Choroid plexus epithelial cell (primary cell): ENCODE results near the gene NBEAL1.

ENCODE experiments used
- DNase-seq: peaks from one replicate; pipeline ENCODE4 v3.0.0-alpha.2; 2010; ENCODE audit warnings: low read depth
- H3K4me3 ChIP-seq: 2 replicates; pipeline ENCODE4 v1.5.1; 2011; ENCODE audit warnings: low read depth, mild to moderate bottlenecking, control low read depth, low read length, moderate library complexity
- TF ChIP-seq, protein P1 (sequence below): conservative IDR thresholded peaks from 2 replicates; pipeline ENCODE4 v1.5.1; 2011; ENCODE audit warnings: low read depth, mild to moderate bottlenecking, control low read depth, inconsistent platforms, low read length, moderate library complexity

The NBEAL1 gene

DNA sequence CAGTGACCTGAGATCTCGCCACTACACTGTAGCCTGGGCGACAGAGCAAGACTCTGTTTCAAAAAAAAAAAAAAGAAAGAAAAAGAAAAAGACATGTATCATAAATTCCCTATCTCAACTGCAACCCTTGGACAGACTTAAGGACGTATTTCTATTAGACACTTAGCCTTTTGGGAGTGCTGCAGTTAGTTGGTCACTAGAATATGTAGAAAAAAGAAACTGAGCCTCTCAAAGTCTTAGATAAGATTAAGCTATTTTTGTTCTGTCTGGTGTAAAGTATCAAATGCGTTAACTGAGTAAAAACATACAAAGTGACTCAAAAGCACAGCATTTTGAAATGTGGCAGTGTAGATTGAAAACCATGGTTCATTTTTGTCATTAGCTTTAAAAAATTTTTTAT is 7.3 kb downstream of the NBEAL1 start:
- TF ChIP-seq, protein P1, sequence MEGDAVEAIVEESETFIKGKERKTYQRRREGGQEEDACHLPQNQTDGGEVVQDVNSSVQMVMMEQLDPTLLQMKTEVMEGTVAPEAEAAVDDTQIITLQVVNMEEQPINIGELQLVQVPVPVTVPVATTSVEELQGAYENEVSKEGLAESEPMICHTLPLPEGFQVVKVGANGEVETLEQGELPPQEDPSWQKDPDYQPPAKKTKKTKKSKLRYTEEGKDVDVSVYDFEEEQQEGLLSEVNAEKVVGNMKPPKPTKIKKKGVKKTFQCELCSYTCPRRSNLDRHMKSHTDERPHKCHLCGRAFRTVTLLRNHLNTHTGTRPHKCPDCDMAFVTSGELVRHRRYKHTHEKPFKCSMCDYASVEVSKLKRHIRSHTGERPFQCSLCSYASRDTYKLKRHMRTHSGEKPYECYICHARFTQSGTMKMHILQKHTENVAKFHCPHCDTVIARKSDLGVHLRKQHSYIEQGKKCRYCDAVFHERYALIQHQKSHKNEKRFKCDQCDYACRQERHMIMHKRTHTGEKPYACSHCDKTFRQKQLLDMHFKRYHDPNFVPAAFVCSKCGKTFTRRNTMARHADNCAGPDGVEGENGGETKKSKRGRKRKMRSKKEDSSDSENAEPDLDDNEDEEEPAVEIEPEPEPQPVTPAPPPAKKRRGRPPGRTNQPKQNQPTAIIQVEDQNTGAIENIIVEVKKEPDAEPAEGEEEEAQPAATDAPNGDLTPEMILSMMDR, result no peak

DNA sequence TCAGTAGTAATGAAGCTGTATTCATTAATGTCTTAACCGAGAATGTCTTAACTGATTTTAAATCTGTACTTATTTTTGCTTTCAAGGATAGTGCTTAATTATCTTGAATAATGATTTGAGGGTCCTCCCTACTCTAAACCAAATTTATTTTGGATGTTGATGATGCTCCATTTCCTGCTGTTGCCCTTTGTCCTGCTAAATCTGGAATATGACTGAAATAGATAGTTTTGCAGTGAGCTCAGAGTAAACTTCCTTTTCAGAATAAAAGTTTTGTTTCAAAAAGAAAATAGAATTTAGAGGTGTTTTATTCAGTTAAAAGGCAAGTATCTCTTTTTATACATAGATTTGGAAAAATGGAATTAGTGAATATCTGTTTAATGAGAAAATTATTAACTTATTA is 8.1 kb downstream of the NBEAL1 start:
- peak; percentile 40 for DNase-seq
- TF ChIP-seq, protein P1, result no peak
- H3K4me3 ChIP-seq, result no peak overlapping the region

More for the DNA sequence above, 7.3 kb downstream of the NBEAL1 start:
- H3K4me3 ChIP-seq, result no peak overlapping the region
- DNase-seq, result no peak

DNA sequence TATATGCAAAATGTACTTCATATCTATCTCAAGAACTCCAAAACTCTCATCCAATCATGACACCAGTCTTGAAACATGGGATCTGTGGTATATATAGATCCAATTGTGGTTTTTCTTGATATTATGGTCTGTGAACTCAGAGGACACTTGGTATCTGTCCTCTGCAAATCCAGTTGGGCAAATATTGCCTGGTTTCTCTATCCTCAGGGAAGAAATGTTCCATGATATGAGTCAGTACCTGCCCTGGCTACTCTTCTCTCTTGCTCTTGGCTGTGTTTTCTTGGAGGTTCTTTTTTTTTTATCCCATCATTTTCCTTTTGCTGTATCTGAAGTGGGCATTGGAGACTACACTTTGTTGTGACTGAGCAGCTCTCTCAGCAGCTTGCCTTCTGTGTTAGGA is 10.9 kb downstream of the NBEAL1 start:
- no peak overlapping the region for H3K4me3 ChIP-seq
- TF ChIP-seq, protein P1, result no peak
- DNase-seq, result no peak

DNA sequence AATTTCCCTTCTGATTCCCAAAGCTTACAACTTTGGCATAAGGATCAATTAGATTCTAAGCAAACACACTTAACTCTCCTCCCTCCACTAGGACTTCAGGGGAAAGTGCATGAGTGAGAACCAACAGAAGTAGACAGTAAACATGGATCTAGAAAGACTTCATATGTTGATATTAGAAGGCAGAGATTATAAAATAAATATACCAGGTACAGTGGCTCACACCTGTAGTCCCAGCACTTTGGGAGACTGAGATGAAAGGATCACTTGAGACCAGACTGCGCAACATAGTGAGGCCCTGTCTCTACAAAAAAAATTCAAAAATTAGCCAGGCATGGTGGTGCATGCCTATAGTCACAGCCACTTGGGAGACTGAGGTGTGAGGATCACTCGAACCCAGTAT is 15.9 kb downstream of the NBEAL1 start:
- H3K4me3 ChIP-seq, result no peak overlapping the region
- TF ChIP-seq, protein P1, result no peak
- no peak for DNase-seq

DNA sequence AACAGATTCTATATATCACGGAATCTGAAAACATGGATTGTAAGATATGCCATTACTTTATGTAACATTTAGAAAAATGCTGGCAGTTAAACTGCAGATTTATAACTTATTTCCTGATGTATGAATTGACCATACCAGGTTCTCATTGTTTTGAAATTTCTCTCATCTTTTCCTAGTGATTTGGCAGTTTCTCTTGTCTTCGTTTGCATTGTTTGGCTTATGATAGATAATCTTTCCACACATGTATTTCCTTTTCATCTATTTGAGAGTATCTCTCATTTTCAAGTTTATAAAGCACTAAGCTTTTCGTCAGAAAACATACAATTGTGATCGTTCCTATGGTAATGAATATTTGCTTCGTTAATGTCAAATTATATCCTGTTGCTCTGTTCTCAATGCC is 16.3 kb downstream of the NBEAL1 start:
- no peak overlapping the region for H3K4me3 ChIP-seq
- TF ChIP-seq, protein P1, result no peak
- DNase-seq, result no peak

DNA sequence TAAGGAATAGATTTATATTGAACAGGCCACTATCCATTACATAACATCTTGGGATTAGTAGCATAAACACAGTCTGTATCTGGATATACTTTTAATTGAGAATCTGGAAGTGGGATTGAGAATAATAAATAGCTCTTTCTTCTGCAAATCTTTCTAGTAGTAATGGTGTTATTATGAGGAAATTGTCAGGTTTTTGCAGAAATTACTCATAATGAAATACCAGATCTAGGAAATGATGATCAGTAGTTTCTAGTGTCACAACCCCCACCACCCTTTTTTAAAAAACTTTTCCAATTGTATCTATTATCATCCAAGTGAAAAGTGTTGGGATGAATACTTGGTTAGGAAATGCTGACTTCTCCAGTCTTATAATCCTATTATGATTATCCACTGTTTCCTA is 18.7 kb downstream of the NBEAL1 start:
- H3K4me3 ChIP-seq, result no peak overlapping the region
- no peak for DNase-seq
- TF ChIP-seq, protein P1, result no peak

DNA sequence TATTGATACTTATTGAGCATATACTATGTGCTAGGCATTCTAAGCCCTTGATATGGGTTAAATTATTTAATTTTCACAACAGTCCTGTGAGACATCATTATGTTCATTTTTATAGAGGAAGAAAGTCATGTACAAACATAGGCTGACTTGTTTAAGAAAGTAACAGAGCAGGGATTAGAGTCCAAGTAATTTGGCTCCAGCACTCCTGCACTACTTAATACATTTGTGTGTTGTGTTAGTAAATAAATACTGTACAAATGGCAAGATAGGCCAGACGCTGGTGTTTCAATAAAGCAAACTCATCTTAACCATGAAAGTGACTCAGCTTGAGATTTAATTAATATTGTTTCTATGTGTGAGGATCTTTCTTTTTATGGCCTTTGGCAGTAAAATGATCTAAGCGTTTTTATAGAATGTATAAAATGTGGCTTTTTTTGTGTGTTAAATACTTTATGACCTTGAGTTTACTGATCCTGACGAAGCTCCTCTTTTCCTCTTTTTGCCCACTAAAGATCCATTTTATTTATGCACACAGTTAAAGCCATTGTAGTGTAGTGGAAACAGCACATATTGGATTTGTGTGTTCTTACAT is 21.3 kb downstream of the NBEAL1 start:
- DNase-seq, result no peak
- TF ChIP-seq, protein P1, result no peak
- no peak overlapping the region for H3K4me3 ChIP-seq
